GM12878 (cell line): Measurements from ENCODE around the gene TXNIP. TPM values are rescaled to one million over a fixed set of nuclear protein-coding genes. Genes with fewer than 3 reads are reported as not detected.

Experiments used
- ATAC-seq: fragments of 200-7000 bp; cut with Tn5 transposase; 3 replicates; pipeline ENCODE4 v1.9.1; 2020; ENCODE audit warnings: mild to moderate bottlenecking, moderate library complexity
- BruUV-seq: library from RNA; stranded (reverse); fragments of 400-500 nt; replicated peaks from 2 replicates; lab custom pipeline; 2021; lab: Mats Ljungman, UMichigan
- CTCF ChIA-PET: fragments of 300-600 bp; sonication (Branson Sonifier 250); formaldehyde crosslinking; extraction: SDS; loops from one replicate; lab custom pipeline; 2021; ENCODE audit warnings: inconsistent platforms; lab: Yijun Ruan, JAX
- POLR2A ChIA-PET: fragments of 350-600 bp; formaldehyde crosslinking; extraction: SDS; loops from one replicate; lab custom pipeline; 2021; ENCODE audit warnings: inconsistent platforms; lab: Charles Lee
- RAD21 ChIA-PET: fragments of 300-600 bp; sonication (Branson Sonifier 250); formaldehyde crosslinking; loops from one replicate; lab custom pipeline; 2023; ENCODE audit warnings: antibody characterized with exemption; ENCODE audit not compliant: unreplicated experiment; lab: Charles Lee
- SMC1A ChIA-PET: fragments of 300-600 bp; sonication (Branson Sonifier 250); formaldehyde crosslinking; loops from one replicate; lab custom pipeline; 2023; ENCODE audit not compliant: unreplicated experiment, uncharacterized antibody; lab: Charles Lee
- DNase-seq: peaks from one replicate; pipeline ENCODE4 v3.0.0-alpha.2; 2011; ENCODE audit warnings: low read depth, low spot score
- FAIRE-seq: peaks from 3 replicates; lab custom pipeline; 2011; peaks lifted over from hg19 to GRCh38; lab: Jason Lieb, UNC
- H2AFZ ChIP-seq: 2 replicates; pipeline ENCODE4 v1.6.0; 2011; ENCODE audit warnings: low read depth, low read length, control low read depth; ENCODE audit not compliant: control insufficient read depth
- H3K27ac ChIP-seq: 2 replicates; pipeline ENCODE4 v1.5.1; 2011; ENCODE audit warnings: control low read depth; ENCODE audit not compliant: control insufficient read depth, insufficient read depth
- H3K27me3 ChIP-seq, 2 experiments: replicated peaks in 1 of 2; 2 replicates each; pipeline versions ENCODE4 v1.6.0 to v1.6.1; 2011; ENCODE audit warnings: low read length in 1 of 2; ENCODE audit not compliant: control insufficient read depth in 2 of 2, insufficient read depth in 2 of 2
- H3K36me3 ChIP-seq, 2 experiments: 2 replicates each; pipeline ENCODE4 v1.5.1; 2011; ENCODE audit warnings: low read length in 1 of 2; ENCODE audit not compliant: control insufficient read depth in 2 of 2, insufficient read depth in 2 of 2
- H3K4me1 ChIP-seq: 2 replicates; pipeline ENCODE4 v1.6.1; 2011; ENCODE audit warnings: mild to moderate bottlenecking, low read length, moderate library complexity, mixed read lengths; ENCODE audit not compliant: control insufficient read depth, insufficient read depth
- H3K4me2 ChIP-seq: 2 replicates; pipeline ENCODE4 v1.6.0; 2011; ENCODE audit warnings: control low read depth; ENCODE audit not compliant: control insufficient read depth, insufficient read depth
- H3K4me3 ChIP-seq: fragments of 200-600 bp; sonication (generic); 2 replicates; pipeline ENCODE4 v1.5.1; 2016
- H3K79me2 ChIP-seq: 2 replicates; pipeline ENCODE4 v1.6.0; 2011; ENCODE audit warnings: low read length; ENCODE audit not compliant: control insufficient read depth, insufficient read depth
- H3K9ac ChIP-seq: 2 replicates; pipeline ENCODE4 v1.8.0; 2011; ENCODE audit warnings: low read length, control low read depth, mixed read lengths; ENCODE audit not compliant: control insufficient read depth, insufficient read depth
- H3K9me3 ChIP-seq: replicated peaks from 3 replicates; pipeline ENCODE4 v1.5.1; 2011; ENCODE audit warnings: mild to moderate bottlenecking, low read length; ENCODE audit not compliant: control insufficient read depth, insufficient read depth
- H4K20me1 ChIP-seq: 2 replicates; pipeline ENCODE4 v1.6.0; 2011; ENCODE audit not compliant: control insufficient read depth, insufficient read depth
- BMI1 ChIP-seq: fragments of 450-650 bp; IDR thresholded peaks from 2 replicates; pipeline ENCODE4 v1.6.1; 2016; ENCODE audit warnings: mild to moderate bottlenecking, moderate library complexity, borderline replicate concordance
- CHD2 ChIP-seq: IDR thresholded peaks from 2 replicates; pipeline ENCODE4 v1.6.1; 2011; ENCODE audit warnings: low read depth, low read length, improper control_type of control experiment, borderline replicate concordance
- CREM ChIP-seq: IDR thresholded peaks from 2 replicates; pipeline ENCODE4 v1.6.1; 2014; ENCODE audit warnings: antibody characterized with exemption, low read depth
- E2F4 ChIP-seq: IDR thresholded peaks from 2 replicates; pipeline ENCODE4 v1.6.1; 2012; ENCODE audit warnings: low read depth, low read length, improper control_type of control experiment
- FOXK2 ChIP-seq: fragments of 450-650 bp; IDR thresholded peaks from 2 replicates; pipeline ENCODE4 v1.6.1; 2017; ENCODE audit warnings: mild to moderate bottlenecking, moderate library complexity
- HCFC1 ChIP-seq: fragments of 150-350 bp; IDR thresholded peaks from 2 replicates; pipeline ENCODE4 v1.6.1; 2014; ENCODE audit warnings: low read length
- HDAC6 ChIP-seq: fragments of 200-600 bp; sonication (generic); IDR thresholded peaks from one replicate; pipeline ENCODE4 v1.8.0; 2017; ENCODE audit warnings: antibody characterized with exemption; ENCODE audit not compliant: unreplicated experiment
- IKZF1 ChIP-seq: fragments of 450-650 bp; conservative IDR thresholded peaks from 2 replicates; pipeline ENCODE4 v1.6.1; 2017; ENCODE audit warnings: antibody characterized with exemption, mild to moderate bottlenecking
- IRF5 ChIP-seq: fragments of 450-650 bp; IDR thresholded peaks from 2 replicates; pipeline ENCODE4 v1.6.1; 2017; ENCODE audit warnings: borderline replicate concordance
- NR2C1 ChIP-seq: fragments of 450-650 bp; IDR thresholded peaks from 2 replicates; pipeline ENCODE4 v1.6.1; 2017; ENCODE audit warnings: antibody characterized with exemption, mild to moderate bottlenecking, moderate library complexity
- PAX8 ChIP-seq: fragments of 450-650 bp; IDR thresholded peaks from 2 replicates; pipeline ENCODE4 v1.6.1; 2017; ENCODE audit warnings: mild to moderate bottlenecking, moderate library complexity
- REST ChIP-seq: IDR thresholded peaks from 2 replicates; pipeline ENCODE4 v1.6.1; 2012; ENCODE audit warnings: mild to moderate bottlenecking, low read depth, low read length
- SREBF1 ChIP-seq: IDR thresholded peaks from 2 replicates; pipeline ENCODE4 v1.6.1; 2012; ENCODE audit warnings: mild to moderate bottlenecking, low read length
- USF2 ChIP-seq: IDR thresholded peaks from 2 replicates; pipeline ENCODE4 v1.6.1; 2011; ENCODE audit warnings: low read depth, low read length, improper control_type of control experiment, borderline replicate concordance
- WRNIP1 ChIP-seq: IDR thresholded peaks from 2 replicates; pipeline ENCODE4 v1.6.1; 2011; ENCODE audit warnings: low read depth, low read length, improper control_type of control experiment, borderline replicate concordance
- ZBED1 ChIP-seq: IDR thresholded peaks from 2 replicates; pipeline ENCODE4 v1.6.1; 2016; ENCODE audit warnings: borderline replicate concordance
- ZZZ3 ChIP-seq: IDR thresholded peaks from 2 replicates; pipeline ENCODE4 v1.6.1; 2011; ENCODE audit warnings: low read depth; ENCODE audit not compliant: control insufficient read depth, insufficient read length
- WGBS: methylation state at CpG from one replicate; pipeline ENCODE4 v1.1.6; 2016; ENCODE audit warnings: low lambda C conversion rate; ENCODE audit not compliant: insufficient replicate concordance, insufficient coverage; ENCODE audit errors: missing lambda C conversion rate; 5-methylcytosine and 5-hydroxymethylcytosine counted together
- in situ Hi-C: fragments of 300-500 bp; cut with MboI; formaldehyde crosslinking; loops from 9 replicates; pipeline ENCODE4 v1.14.3; 2018; ENCODE audit warnings: mixed read lengths
- intact Hi-C: fragments of 100-400 bp; cut with micrococcal nuclease; formaldehyde crosslinking; loops from one replicate; pipeline ENCODE4 v1.14.2; 2022; ENCODE audit not compliant: unreplicated experiment
- polyA plus RNA-seq, 11 experiments: library from polyadenylated mRNA; depleted of rRNA in 4 of 11; unstranded in 6 of 11; stranded (reverse) in 5 of 11; fragments of >200 nt; fragmentation: Nextera tagmentation in 4 of 11; fragmentation: Illumina TruSeq in 1 of 11; extraction: Ambion mirVana in 4 of 11; extraction: Trizol in 1 of 11; gene quantifications; 1 replicate in 1 of 11; 2 replicates in 10 of 11; pipeline versions ENCODE4 v1.2.1 to v1.2.3, GENCODE V29; 2011 to 2016; ENCODE audit warnings: inconsistent platforms in 2 of 11, missing spikeins in 2 of 11, low read depth in 1 of 11
- total RNA-seq, 4 experiments: library from RNA; depleted of rRNA in 3 of 4; stranded (reverse); fragments of >200 nt in 3 of 4; fragmentation: Illumina TruSeq in 1 of 4; extraction: Trizol in 1 of 4; gene quantifications; 2 replicates each; pipeline versions ENCODE4 v1.2.1 to v1.2.3, GENCODE V29; 2013 to 2021

The TXNIP gene
- total and polyA plus RNA-seq, 10 of the 15 experiments (the other 5 are each of a cell fraction or from before 2014, with no cell fraction given) = 48.7 to 133 (median 107) TPM

GRCh38 chr1:145999321-146000024, 3.1 kb upstream of the TXNIP start:
- 0 out of 4 replicates have a peak, but pooled peaks cover 0 to under 1% of the 10 kb centered on the region in 2 experiments for H3K36me3 ChIP-seq
- no TSS peak for BruUV-seq
- no peak for DNase-seq
- intact Hi-C loops = no loop called here
- no peak overlapping the region for H3K4me3 ChIP-seq
- no peak overlapping the region for H3K27ac ChIP-seq
- no peaks in the 10 kb centered on the region for H3K9me3 ChIP-seq
- POLR2A ChIA-PET = interaction anchor here (0.5 kb wide), 1 partner anchor 30 kb away, joined by 3 read pairs; no protein-coding TSS in a partner anchor
- no peaks in the 10 kb centered on the region for H4K20me1 ChIP-seq
- H3K27me3 ChIP-seq = no peaks in the 10 kb centered on the region
- no peak overlapping the region; the same call in none of the 2 replicates for H2AFZ ChIP-seq
- CTCF ChIA-PET = interaction anchor here (0.6 to 1.0 kb wide), 3 partner anchors 13 to 34 kb away, joined by 3 to 5 read pairs (median 4); no protein-coding TSS in a partner anchor
- H3K4me2 ChIP-seq = no peak overlapping the region
- RAD21 ChIA-PET = interaction anchor here (1.0 kb wide), 1 partner anchor 21 kb away, joined by 4 read pairs; no protein-coding TSS in a partner anchor
- 65% methylated on average over 5 of the region's 5 CpGs for whole genome bisulfite sequencing
- peaks cover 15% of the 10 kb centered on the region for H3K79me2 ChIP-seq
- no peak overlapping the region for H3K9ac ChIP-seq
- FAIRE-seq = no peak
- ATAC-seq = no peak
- SMC1A ChIA-PET = interaction anchor here (0.8 to 12.5 kb wide), 2 partner anchors 11 to 19 kb away, joined by 3 to 244 read pairs; no protein-coding TSS in a partner anchor
- in situ Hi-C loops = no loop called here
- H3K4me1 ChIP-seq = peaks cover 8% of the 10 kb centered on the region
- no peak for TF ChIP-seq SREBF1
- TF ChIP-seq PAX8 = no peak
- TF ChIP-seq BMI1 = no peak
- TF ChIP-seq E2F4 = no peak
- TF ChIP-seq USF2 = no peak
- no peak for TF ChIP-seq CHD2
- TF ChIP-seq ZZZ3 = no peak
- no peak for TF ChIP-seq HDAC6
- TF ChIP-seq REST = no peak
- no peak for TF ChIP-seq NR2C1
- no peak for TF ChIP-seq WRNIP1
- no peak for TF ChIP-seq FOXK2
- no peak for TF ChIP-seq ZBED1
- no peak for TF ChIP-seq HCFC1
- TF ChIP-seq CREM = no peak
- no peak for TF ChIP-seq IKZF1
- TF ChIP-seq IRF5 = no peak
